GM19468 (cell line): Measurements from ENCODE around the gene BEND2.

Source experiments
- ATAC-seq: cut with Tn5 transposase; IDR thresholded peaks from one replicate; pipeline ENCODE4 v1.9.1; 2021; ENCODE audit warnings: mild to moderate bottlenecking, moderate library complexity, moderate number of reproducible peaks; ENCODE audit not compliant: unreplicated experiment; ENCODE audit errors: extremely low read depth

Gene BEND2

DNA sequence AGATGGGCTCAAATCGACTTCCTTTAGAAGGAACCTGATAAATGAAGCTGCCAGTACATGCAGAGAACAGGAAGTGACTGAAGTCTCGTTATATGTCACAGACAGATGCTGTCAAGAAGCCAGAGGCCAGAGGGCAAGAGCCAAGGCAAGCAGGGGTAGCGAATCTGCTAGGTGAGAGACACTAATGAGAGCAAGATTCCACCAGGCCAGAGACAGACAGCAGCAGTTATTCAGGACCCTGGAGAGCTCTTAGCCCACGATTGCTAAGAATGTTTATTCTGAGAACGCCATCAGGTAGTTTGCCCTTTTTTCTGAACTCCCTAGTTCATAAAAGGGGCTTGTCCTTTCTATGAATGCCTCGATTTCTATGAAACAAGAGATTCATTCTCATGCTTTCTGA is 73.7 kb downstream of the BEND2 start:
- no peak for ATAC-seq

DNA sequence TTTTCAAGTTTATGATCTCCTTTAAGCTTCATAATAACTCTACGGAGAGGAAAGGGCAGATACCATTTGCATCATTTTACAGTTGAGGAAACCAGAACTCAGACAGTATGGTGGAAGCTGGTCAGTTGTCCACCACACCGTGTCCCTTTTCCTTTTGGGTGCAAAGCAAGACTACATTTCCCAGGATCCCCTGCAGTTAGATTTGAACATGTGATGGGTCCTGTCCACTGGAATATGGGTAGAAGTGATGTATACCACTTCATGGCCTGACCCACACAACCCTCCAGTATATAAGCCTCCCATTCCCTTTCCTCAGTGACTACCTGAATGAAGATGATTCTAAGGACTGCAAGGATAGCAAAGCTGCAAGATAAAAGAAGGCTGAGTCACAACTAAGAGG is 74.7 kb downstream of the BEND2 start:
- no peak for ATAC-seq

DNA sequence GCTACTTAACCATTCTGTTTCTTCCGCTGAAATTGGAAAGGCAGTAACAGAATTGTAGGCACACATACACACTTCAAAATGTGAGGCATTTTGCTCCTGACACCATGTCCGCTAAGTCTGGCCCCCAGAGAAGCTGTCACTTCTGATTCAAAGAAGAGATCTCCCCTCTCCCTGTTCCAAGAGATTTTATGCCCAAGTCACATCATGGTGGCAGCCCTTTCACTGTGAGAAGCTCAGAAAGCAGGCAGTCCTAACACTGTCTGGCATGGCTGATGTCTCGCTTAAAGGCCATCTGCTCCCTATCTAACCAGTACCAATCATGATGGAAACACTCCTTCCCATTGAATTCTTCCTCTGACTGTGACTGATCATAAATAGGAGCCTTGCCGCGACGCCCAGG is 83.9 kb downstream of the BEND2 start:
- ATAC-seq, result no peak

DNA sequence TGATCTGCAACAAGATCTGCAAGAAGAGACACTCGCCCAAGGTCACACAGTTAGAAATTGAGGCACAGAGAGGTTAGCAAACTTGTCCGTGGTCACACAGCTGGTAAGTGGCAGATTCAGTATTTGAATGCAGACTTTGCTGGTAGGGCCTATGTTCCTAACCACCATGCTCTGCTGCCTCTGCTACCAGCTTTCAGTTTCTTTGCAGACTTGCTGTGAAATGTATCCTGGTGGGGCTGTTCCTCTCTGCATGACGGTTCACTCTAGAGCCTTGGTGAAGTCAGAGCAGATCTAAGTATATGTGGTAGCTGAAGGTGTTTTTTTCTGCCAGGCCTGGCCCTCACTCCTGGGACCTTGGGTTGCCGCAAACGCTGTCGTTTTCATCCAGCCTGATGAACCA is 87.1 kb downstream of the BEND2 start:
- no peak for ATAC-seq

DNA sequence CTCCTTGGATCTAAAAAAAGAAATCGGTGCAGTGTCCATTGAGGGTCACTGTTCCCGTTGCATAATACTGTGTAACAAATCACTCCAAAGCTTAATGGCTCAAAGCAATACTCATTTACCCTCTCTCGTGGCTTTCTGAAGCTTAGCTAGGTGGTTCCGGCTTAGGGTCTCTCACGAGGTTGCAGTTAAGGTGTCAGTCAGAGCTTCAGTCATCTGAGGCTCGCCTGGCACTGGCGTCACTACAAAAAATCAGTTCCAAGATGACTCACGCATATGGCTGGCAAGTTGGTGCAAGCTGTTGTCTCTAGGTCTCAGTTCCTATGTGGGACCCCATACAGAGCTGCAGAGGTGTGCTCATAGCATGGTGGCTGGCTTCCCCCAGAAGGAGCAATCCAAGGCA is 91.0 kb downstream of the BEND2 start:
- no peak for ATAC-seq

DNA sequence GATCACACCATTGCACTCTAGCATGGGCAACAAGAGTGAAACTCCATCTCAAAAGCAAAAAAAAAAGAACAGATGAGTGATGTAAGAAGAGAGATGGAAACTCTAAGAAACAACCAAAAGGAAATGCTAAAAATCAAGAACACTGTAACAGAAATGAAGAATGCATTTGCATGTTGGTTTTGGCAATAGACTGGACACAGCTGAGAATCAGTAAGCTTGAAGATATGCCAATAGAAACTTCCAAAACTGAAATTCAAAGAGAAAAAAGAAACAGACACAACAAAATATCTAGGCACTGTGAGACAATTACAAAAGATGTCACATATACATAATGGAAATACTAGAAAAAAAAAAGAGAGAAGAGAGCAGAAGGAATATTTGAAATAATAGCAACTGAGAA is 93.7 kb downstream of the BEND2 start:
- no peak for ATAC-seq

DNA sequence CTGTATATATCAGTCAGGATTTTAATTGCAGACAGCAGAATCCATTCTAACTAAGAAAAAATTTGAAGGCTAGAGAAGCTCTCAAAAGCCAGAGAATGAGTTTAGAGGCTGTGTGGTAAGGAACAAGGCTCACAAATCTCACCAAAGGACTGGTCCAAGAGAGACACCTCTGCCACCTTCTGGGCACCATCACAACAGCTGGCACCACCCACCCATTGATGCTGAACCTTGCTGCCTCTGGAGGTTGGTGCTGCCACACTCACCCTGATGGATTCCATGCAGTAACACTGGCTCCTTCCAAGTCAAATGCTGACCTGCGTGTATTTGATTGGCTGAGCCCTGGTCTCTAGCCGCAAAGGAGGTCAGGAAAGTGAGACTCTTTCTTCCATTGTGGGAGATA is 100.8 kb downstream of the BEND2 start:
- ATAC-seq, result no peak
